HG03108 (cell line): ENCODE data around the gene TRAK2.
"Not testable (repeated sequence)": the region's sequence is repeated elsewhere in the genome, so short reads cannot be mapped to it uniquely, and the experiment has no call there.

Experiments used
- ATAC-seq: cut with Tn5 transposase; IDR thresholded peaks from one replicate; pipeline ENCODE4 v1.9.1; 2021; ENCODE audit warnings: moderate library complexity; ENCODE audit not compliant: unreplicated experiment

The TRAK2 gene

GRCh38 chr2:201450954-201451291 lies 335 bp downstream of the TRAK2 start:
- ATAC-seq: peak; percentile 20

- ATAC-seq: no peak
Measured at GRCh38 chr2:201448701-201449100, 2.6 kb downstream of the TRAK2 start.

GRCh38 chr2:201448061-201448460 lies 3.2 kb downstream of the TRAK2 start:
- ATAC-seq: no peak

- ATAC-seq: no peak
Measured at GRCh38 chr2:201447086-201447485, 4.2 kb downstream of the TRAK2 start.

GRCh38 chr2:201444746-201445465 lies 6.4 kb downstream of the TRAK2 start:
- ATAC-seq: no peak

GRCh38 chr2:201441409-201441808 lies 9.8 kb downstream of the TRAK2 start:
- ATAC-seq: no peak

GRCh38 chr2:201440182-201440581 lies 11.1 kb downstream of the TRAK2 start:
- no peak for ATAC-seq

GRCh38 chr2:201439336-201439922 lies 11.8 kb downstream of the TRAK2 start:
- ATAC-seq: not testable (repeated sequence)

- ATAC-seq: no peak
Measured at GRCh38 chr2:201436141-201436540, 15.1 kb downstream of the TRAK2 start.

GRCh38 chr2:201433394-201433995 lies 17.8 kb downstream of the TRAK2 start:
- no peak for ATAC-seq

GRCh38 chr2:201432621-201433393 lies 18.5 kb downstream of the TRAK2 start:
- ATAC-seq: no peak

- ATAC-seq: no peak
Measured at GRCh38 chr2:201432038-201432620, 19.1 kb downstream of the TRAK2 start.

- ATAC-seq: no peak
Measured at GRCh38 chr2:201430839-201431238, 20.4 kb downstream of the TRAK2 start.

GRCh38 chr2:201430322-201430721 lies 20.9 kb downstream of the TRAK2 start:
- ATAC-seq: not testable (repeated sequence)

GRCh38 chr2:201429835-201430234 lies 21.4 kb downstream of the TRAK2 start:
- ATAC-seq: not testable (repeated sequence)

GRCh38 chr2:201428366-201428765 lies 22.9 kb downstream of the TRAK2 start:
- not testable (repeated sequence) for ATAC-seq

- ATAC-seq: no peak
Measured at GRCh38 chr2:201425952-201426351, 25.3 kb downstream of the TRAK2 start.

- no peak for ATAC-seq
Measured at GRCh38 chr2:201420442-201421113, 30.7 kb downstream of the TRAK2 start.

- ATAC-seq: no peak
Measured at GRCh38 chr2:201419986-201420385, 31.3 kb downstream of the TRAK2 start.

GRCh38 chr2:201419057-201419635 lies 32.1 kb downstream of the TRAK2 start:
- no peak for ATAC-seq
